GM12878 (cell line): ENCODE results near the gene SEMA5A. TPM values are rescaled to one million over a fixed set of nuclear protein-coding genes. Genes with fewer than 3 reads are reported as not detected.

ENCODE experiments used
- ATAC-seq: fragments of 200-7000 bp; cut with Tn5 transposase; 3 replicates; pipeline ENCODE4 v1.9.1; 2020; ENCODE audit warnings: mild to moderate bottlenecking, moderate library complexity
- BruUV-seq: library from RNA; stranded (reverse); fragments of 400-500 nt; replicated peaks from 2 replicates; lab custom pipeline; 2021; lab: Mats Ljungman, UMichigan
- CTCF ChIA-PET: fragments of 300-600 bp; sonication (Branson Sonifier 250); formaldehyde crosslinking; extraction: SDS; loops from one replicate; lab custom pipeline; 2021; ENCODE audit warnings: inconsistent platforms; lab: Yijun Ruan, JAX
- POLR2A ChIA-PET: fragments of 350-600 bp; formaldehyde crosslinking; extraction: SDS; loops from one replicate; lab custom pipeline; 2021; ENCODE audit warnings: inconsistent platforms; lab: Charles Lee
- RAD21 ChIA-PET: fragments of 300-600 bp; sonication (Branson Sonifier 250); formaldehyde crosslinking; loops from one replicate; lab custom pipeline; 2023; ENCODE audit warnings: antibody characterized with exemption; ENCODE audit not compliant: unreplicated experiment; lab: Charles Lee
- SMC1A ChIA-PET: fragments of 300-600 bp; sonication (Branson Sonifier 250); formaldehyde crosslinking; loops from one replicate; lab custom pipeline; 2023; ENCODE audit not compliant: unreplicated experiment, uncharacterized antibody; lab: Charles Lee
- DNase-seq: peaks from one replicate; pipeline ENCODE4 v3.0.0-alpha.2; 2011; ENCODE audit warnings: low read depth, low spot score
- FAIRE-seq: peaks from 3 replicates; lab custom pipeline; 2011; peaks lifted over from hg19 to GRCh38; lab: Jason Lieb, UNC
- H2AFZ ChIP-seq: 2 replicates; pipeline ENCODE4 v1.6.0; 2011; ENCODE audit warnings: low read depth, low read length, control low read depth; ENCODE audit not compliant: control insufficient read depth
- H3K27ac ChIP-seq: 2 replicates; pipeline ENCODE4 v1.5.1; 2011; ENCODE audit warnings: control low read depth; ENCODE audit not compliant: control insufficient read depth, insufficient read depth
- H3K27me3 ChIP-seq, 2 experiments: replicated peaks in 1 of 2; 2 replicates each; pipeline versions ENCODE4 v1.6.0 to v1.6.1; 2011; ENCODE audit warnings: low read length in 1 of 2; ENCODE audit not compliant: control insufficient read depth in 2 of 2, insufficient read depth in 2 of 2
- H3K36me3 ChIP-seq, 2 experiments: 2 replicates each; pipeline ENCODE4 v1.5.1; 2011; ENCODE audit warnings: low read length in 1 of 2; ENCODE audit not compliant: control insufficient read depth in 2 of 2, insufficient read depth in 2 of 2
- H3K4me1 ChIP-seq: 2 replicates; pipeline ENCODE4 v1.6.1; 2011; ENCODE audit warnings: mild to moderate bottlenecking, low read length, moderate library complexity, mixed read lengths; ENCODE audit not compliant: control insufficient read depth, insufficient read depth
- H3K4me2 ChIP-seq: 2 replicates; pipeline ENCODE4 v1.6.0; 2011; ENCODE audit warnings: control low read depth; ENCODE audit not compliant: control insufficient read depth, insufficient read depth
- H3K4me3 ChIP-seq: fragments of 200-600 bp; sonication (generic); 2 replicates; pipeline ENCODE4 v1.5.1; 2016
- H3K79me2 ChIP-seq: 2 replicates; pipeline ENCODE4 v1.6.0; 2011; ENCODE audit warnings: low read length; ENCODE audit not compliant: control insufficient read depth, insufficient read depth
- H3K9ac ChIP-seq: 2 replicates; pipeline ENCODE4 v1.8.0; 2011; ENCODE audit warnings: low read length, control low read depth, mixed read lengths; ENCODE audit not compliant: control insufficient read depth, insufficient read depth
- H3K9me3 ChIP-seq: replicated peaks from 3 replicates; pipeline ENCODE4 v1.5.1; 2011; ENCODE audit warnings: mild to moderate bottlenecking, low read length; ENCODE audit not compliant: control insufficient read depth, insufficient read depth
- H4K20me1 ChIP-seq: 2 replicates; pipeline ENCODE4 v1.6.0; 2011; ENCODE audit not compliant: control insufficient read depth, insufficient read depth
- ATF7 ChIP-seq: fragments of 450-650 bp; IDR thresholded peaks from 2 replicates; pipeline ENCODE4 v1.6.1; 2016; ENCODE audit warnings: low read depth, mild to moderate bottlenecking
- BMI1 ChIP-seq: fragments of 450-650 bp; IDR thresholded peaks from 2 replicates; pipeline ENCODE4 v1.6.1; 2016; ENCODE audit warnings: mild to moderate bottlenecking, moderate library complexity, borderline replicate concordance
- CBX5 ChIP-seq: sonication (generic); IDR thresholded peaks from 2 replicates; pipeline ENCODE4 v1.6.1; 2016; ENCODE audit warnings: low read depth, moderate library complexity, mild to moderate bottlenecking, inconsistent platforms
- GATAD2B ChIP-seq: fragments of 450-650 bp; conservative IDR thresholded peaks from 2 replicates; pipeline ENCODE4 v1.6.1; 2017; ENCODE audit warnings: low read depth, mild to moderate bottlenecking, moderate library complexity
- MTA2 ChIP-seq: fragments of 450-650 bp; IDR thresholded peaks from 2 replicates; pipeline ENCODE4 v1.6.1; 2016; ENCODE audit warnings: low read depth, mild to moderate bottlenecking, moderate library complexity
- NBN ChIP-seq: fragments of 450-650 bp; IDR thresholded peaks from 2 replicates; pipeline ENCODE4 v1.6.1; 2016
- NFYA ChIP-seq: IDR thresholded peaks from 2 replicates; pipeline ENCODE4 v1.6.1; 2011; ENCODE audit warnings: low read depth, mild to moderate bottlenecking, low read length, improper control_type of control experiment, borderline replicate concordance
- PAX5 ChIP-seq: IDR thresholded peaks from 2 replicates; pipeline ENCODE4 v1.6.1; 2011; ENCODE audit warnings: low read depth, low read length, borderline replicate concordance
- POLR2AphosphoS5 ChIP-seq: IDR thresholded peaks from 2 replicates; pipeline ENCODE4 v1.6.1; 2011; ENCODE audit warnings: mild to moderate bottlenecking, low read length, inconsistent platforms
- RFX5 ChIP-seq: IDR thresholded peaks from 2 replicates; pipeline ENCODE4 v1.6.1; 2011; ENCODE audit warnings: low read depth, low read length, improper control_type of control experiment
- TCF7 ChIP-seq: IDR thresholded peaks from 2 replicates; pipeline ENCODE4 v1.6.1; 2014; ENCODE audit warnings: antibody characterized with exemption, borderline replicate concordance
- ZNF24 ChIP-seq: fragments of 450-650 bp; IDR thresholded peaks from 2 replicates; pipeline ENCODE4 v1.6.1; 2017; ENCODE audit warnings: antibody characterized with exemption, mild to moderate bottlenecking
- ZZZ3 ChIP-seq: IDR thresholded peaks from 2 replicates; pipeline ENCODE4 v1.6.1; 2011; ENCODE audit warnings: low read depth; ENCODE audit not compliant: control insufficient read depth, insufficient read length
- WGBS: methylation state at CpG from one replicate; pipeline ENCODE4 v1.1.6; 2016; ENCODE audit warnings: low lambda C conversion rate; ENCODE audit not compliant: insufficient replicate concordance, insufficient coverage; ENCODE audit errors: missing lambda C conversion rate; 5-methylcytosine and 5-hydroxymethylcytosine counted together
- in situ Hi-C: fragments of 300-500 bp; cut with MboI; formaldehyde crosslinking; loops from 9 replicates; pipeline ENCODE4 v1.14.3; 2018; ENCODE audit warnings: mixed read lengths
- intact Hi-C: fragments of 100-400 bp; cut with micrococcal nuclease; formaldehyde crosslinking; loops from one replicate; pipeline ENCODE4 v1.14.2; 2022; ENCODE audit not compliant: unreplicated experiment
- polyA plus RNA-seq, 11 experiments: library from polyadenylated mRNA; depleted of rRNA in 4 of 11; unstranded in 6 of 11; stranded (reverse) in 5 of 11; fragments of >200 nt; fragmentation: Nextera tagmentation in 4 of 11; fragmentation: Illumina TruSeq in 1 of 11; extraction: Ambion mirVana in 4 of 11; extraction: Trizol in 1 of 11; gene quantifications; 1 replicate in 1 of 11; 2 replicates in 10 of 11; pipeline versions ENCODE4 v1.2.1 to v1.2.3, GENCODE V29; 2011 to 2016; ENCODE audit warnings: inconsistent platforms in 2 of 11, missing spikeins in 2 of 11, low read depth in 1 of 11
- total RNA-seq, 4 experiments: library from RNA; depleted of rRNA in 3 of 4; stranded (reverse); fragments of >200 nt in 3 of 4; fragmentation: Illumina TruSeq in 1 of 4; extraction: Trizol in 1 of 4; gene quantifications; 2 replicates each; pipeline versions ENCODE4 v1.2.1 to v1.2.3, GENCODE V29; 2013 to 2021
- TF ChIP-seq, protein P1 (sequence below): IDR thresholded peaks from 2 replicates; pipeline ENCODE4 v1.6.1; 2011; ENCODE audit warnings: borderline replicate concordance, low read depth, mild to moderate bottlenecking, moderate library complexity, low read length; ENCODE audit not compliant: insufficient read depth, poor library complexity, severe bottlenecking
- TF ChIP-seq, protein P2 (sequence below): fragments of 450-650 bp; IDR thresholded peaks from 2 replicates; pipeline ENCODE4 v1.6.1; 2017; ENCODE audit warnings: low read depth, mild to moderate bottlenecking, moderate library complexity

The SEMA5A gene
- total and polyA plus RNA-seq, 10 of the 15 experiments (the other 5 are each of a cell fraction or from before 2014, with no cell fraction given), result 0.03 to 2.4 (median 0.09) TPM; not detected in 1

DNA sequence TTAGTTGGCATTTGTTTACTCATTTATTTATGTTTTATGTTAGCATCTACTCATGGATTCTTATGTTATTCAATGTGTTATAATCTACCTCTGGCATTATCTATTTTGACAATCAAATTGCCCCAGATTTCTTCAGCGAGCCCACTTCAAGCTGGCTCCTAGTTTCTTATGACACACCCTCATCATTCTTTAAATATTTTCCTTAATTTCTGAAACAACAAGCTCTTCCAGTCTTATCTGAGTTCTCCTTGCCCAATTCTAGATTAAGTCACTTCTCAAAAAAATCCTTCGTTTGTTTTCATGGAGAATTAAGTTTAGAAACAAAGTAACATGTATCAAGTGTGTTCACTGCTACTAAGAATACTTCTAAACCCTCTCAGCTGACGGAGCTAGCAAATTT is 229.8 kb downstream of the SEMA5A start:
- TF ChIP-seq MTA2, result no peak
- TF ChIP-seq CBX5, result no peak
- TF ChIP-seq BMI1, result no peak
- no peak for TF ChIP-seq ZNF24
- TF ChIP-seq, all 136 proteins: peak for 0
- POLR2A ChIA-PET, result no interaction called here
- Histone ChIP-seq H2AFZ (no peak overlapping the region), H3K4me3 (no peak overlapping the region), H3K27me3 (no peaks in the 10 kb centered on the region), H3K4me1 (no peaks in the 10 kb centered on the region), H3K4me2 (no peak overlapping the region), H3K36me3 (no peaks in the 10 kb centered on the region), H3K79me2 (no peaks in the 10 kb centered on the region), H4K20me1 (no peaks in the 10 kb centered on the region), H3K9me3 (no peaks in the 10 kb centered on the region), H3K9ac (no peak overlapping the region), H3K27ac (no peak overlapping the region)
- ATAC-seq, result no peak
- WGBS, result 2% methylated on average over 3 of the region's 3 CpGs
- DNase-seq, result no peak
- RAD21 ChIA-PET, result no interaction called here
- in situ Hi-C loops, result no loop called here
- BruUV-seq, result no TSS peak
- intact Hi-C loops, result no loop called here
- FAIRE-seq, result no peak
- CTCF ChIA-PET, result no interaction called here
- SMC1A ChIA-PET, result interaction anchor here (1.4 kb wide), 1 partner anchor 14 kb away, joined by 4 read pairs; no protein-coding TSS in a partner anchor

DNA sequence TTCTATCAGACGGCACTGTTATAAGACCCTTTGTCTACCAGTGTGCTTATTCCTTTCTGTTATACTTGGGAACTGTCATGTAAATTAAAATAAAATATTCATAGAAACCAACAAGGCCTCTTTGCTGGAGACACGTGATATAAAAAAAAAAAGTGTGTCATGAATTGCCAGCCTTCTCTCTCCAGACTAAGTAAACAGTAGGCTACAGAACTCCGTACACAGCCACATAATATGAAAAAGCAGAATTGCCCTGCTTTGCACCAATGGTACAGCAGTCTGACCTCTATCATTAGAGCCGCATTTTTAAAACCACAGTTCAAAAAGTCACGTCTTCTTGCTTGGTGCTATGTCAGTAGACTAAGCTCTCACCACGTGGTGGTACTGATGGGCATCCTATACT is 231.3 kb downstream of the SEMA5A start:
- no peak for ATAC-seq
- Histone ChIP-seq H3K79me2 (no peaks in the 10 kb centered on the region), H3K36me3 (no peaks in the 10 kb centered on the region), H3K4me2 (no peak overlapping the region), H3K4me1 (no peaks in the 10 kb centered on the region), H4K20me1 (no peaks in the 10 kb centered on the region), H3K4me3 (no peak overlapping the region), H2AFZ (no peak overlapping the region), H3K27me3 (no peaks in the 10 kb centered on the region), H3K9ac (no peak overlapping the region), H3K9me3 (no peaks in the 10 kb centered on the region), H3K27ac (no peak overlapping the region)
- ChIA-PET RAD21 (no interaction called here), POLR2A (no interaction called here), CTCF (no interaction called here), SMC1A (no interaction called here)
- DNase-seq, result no peak
- BruUV-seq, result no TSS peak
- intact Hi-C loops, result no loop called here
- no peak for FAIRE-seq
- WGBS, result 16% methylated on average over 6 of the region's 6 CpGs
- no peak for TF ChIP-seq PAX5
- no peak for TF ChIP-seq NBN
- TF ChIP-seq ATF7, result no peak
- no peak for TF ChIP-seq POLR2AphosphoS5
- TF ChIP-seq GATAD2B, result no peak
- no peak for TF ChIP-seq RFX5
- TF ChIP-seq, protein P1, sequence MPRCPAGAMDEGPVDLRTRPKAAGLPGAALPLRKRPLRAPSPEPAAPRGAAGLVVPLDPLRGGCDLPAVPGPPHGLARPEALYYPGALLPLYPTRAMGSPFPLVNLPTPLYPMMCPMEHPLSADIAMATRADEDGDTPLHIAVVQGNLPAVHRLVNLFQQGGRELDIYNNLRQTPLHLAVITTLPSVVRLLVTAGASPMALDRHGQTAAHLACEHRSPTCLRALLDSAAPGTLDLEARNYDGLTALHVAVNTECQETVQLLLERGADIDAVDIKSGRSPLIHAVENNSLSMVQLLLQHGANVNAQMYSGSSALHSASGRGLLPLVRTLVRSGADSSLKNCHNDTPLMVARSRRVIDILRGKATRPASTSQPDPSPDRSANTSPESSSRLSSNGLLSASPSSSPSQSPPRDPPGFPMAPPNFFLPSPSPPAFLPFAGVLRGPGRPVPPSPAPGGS, result no peak
- no peak for TF ChIP-seq NFYA
- TF ChIP-seq, protein P2, sequence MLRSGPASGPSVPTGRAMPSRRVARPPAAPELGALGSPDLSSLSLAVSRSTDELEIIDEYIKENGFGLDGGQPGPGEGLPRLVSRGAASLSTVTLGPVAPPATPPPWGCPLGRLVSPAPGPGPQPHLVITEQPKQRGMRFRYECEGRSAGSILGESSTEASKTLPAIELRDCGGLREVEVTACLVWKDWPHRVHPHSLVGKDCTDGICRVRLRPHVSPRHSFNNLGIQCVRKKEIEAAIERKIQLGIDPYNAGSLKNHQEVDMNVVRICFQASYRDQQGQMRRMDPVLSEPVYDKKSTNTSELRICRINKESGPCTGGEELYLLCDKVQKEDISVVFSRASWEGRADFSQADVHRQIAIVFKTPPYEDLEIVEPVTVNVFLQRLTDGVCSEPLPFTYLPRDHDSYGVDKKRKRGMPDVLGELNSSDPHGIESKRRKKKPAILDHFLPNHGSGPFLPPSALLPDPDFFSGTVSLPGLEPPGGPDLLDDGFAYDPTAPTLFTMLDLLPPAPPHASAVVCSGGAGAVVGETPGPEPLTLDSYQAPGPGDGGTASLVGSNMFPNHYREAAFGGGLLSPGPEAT, result no peak
- no peak for TF ChIP-seq TCF7
- TF ChIP-seq ZZZ3, result no peak
- in situ Hi-C loops, result no loop called here
